ENCODE measurements around the gene DDX24.

- no peak for TF ChIP-seq CTCF (IDR thresholded peaks at IDR 0.05)
- TF ChIP-seq POLR2A (IDR thresholded peaks at IDR 0.05) = no peak
These were observed 80.7 kb downstream of the DDX24 start for GRCh38 chr14:94000267-94000666.

Data from body of pancreas (tissue), 4 donors.